Activated CD4-positive, alpha-beta T cell treated with anti-CD3 and anti-CD28 coated beads, Interleukin-2, amount 10 ng/mL, durations not matched to agents 7 days and 5 days (primary cell): ENCODE measurements around the gene IWS1. TPM values are rescaled to one million over a fixed set of nuclear protein-coding genes. Genes with fewer than 3 reads are reported as not detected.

ENCODE experiments used
- CTCF ChIA-PET: fragments of 350-600 bp; sonication (Branson Sonifier 250); formaldehyde crosslinking; loops from one replicate; lab custom pipeline; 2021; ENCODE audit warnings: antibody characterized with exemption; lab: Charles Lee
- POLR2A ChIA-PET: fragments of 350-600 bp; sonication (Branson Sonifier 250); formaldehyde crosslinking; loops from one replicate; lab custom pipeline; 2021; ENCODE audit warnings: antibody characterized with exemption; lab: Charles Lee
- DNase-seq: peaks from one replicate; pipeline ENCODE4 v3.0.0-alpha.2; 2020
- H3K27ac Mint-ChIP-seq: one replicate; pipeline ENCODE4 v1.8.0; 2021; ENCODE audit warnings: mild to moderate bottlenecking, moderate library complexity, mixed read lengths
- H3K27me3 Mint-ChIP-seq: one replicate; pipeline ENCODE4 v1.8.0; 2021; ENCODE audit warnings: mixed read lengths
- H3K36me3 Mint-ChIP-seq: one replicate; pipeline ENCODE4 v1.8.0; 2021; ENCODE audit warnings: low read depth, mixed read lengths
- H3K4me1 Mint-ChIP-seq: one replicate; pipeline ENCODE4 v1.8.0; 2021; ENCODE audit warnings: mixed read lengths
- H3K4me3 Mint-ChIP-seq: one replicate; pipeline ENCODE4 v1.8.0; 2021; ENCODE audit warnings: mild to moderate bottlenecking, moderate library complexity, mixed read lengths
- H3K9me3 Mint-ChIP-seq: one replicate; pipeline ENCODE4 v1.8.0; 2021; ENCODE audit warnings: mixed read lengths
- total RNA-seq, 2 experiments: library from RNA; stranded (reverse); gene quantifications; one replicate each; pipeline ENCODE4 v1.2.3, GENCODE V29; 2021

Gene IWS1
- total RNA-seq, 2 experiments from 2014 or later = 43.0 to 46.9 TPM

GRCh38 chr2:127567351-127567854 is 41.1 kb upstream of the IWS1 start:
- peaks cover 6% of the 10 kb centered on the region for H3K36me3 Mint-ChIP-seq
- H3K9me3 Mint-ChIP-seq = peaks cover 5% of the 10 kb centered on the region
- H3K27ac Mint-ChIP-seq = no peak overlapping the region
- CTCF ChIA-PET = interaction anchor here (0.6 to 1.6 kb wide), 2 partner anchors 17 to 24 kb away, joined by 3 to 7 read pairs; no protein-coding TSS in a partner anchor
- H3K4me1 Mint-ChIP-seq = peaks cover 21% of the 10 kb centered on the region
- peaks cover 18% of the 10 kb centered on the region for H3K27me3 Mint-ChIP-seq
- no peak overlapping the region for H3K4me3 Mint-ChIP-seq
- POLR2A ChIA-PET = no interaction called here
- DNase-seq = no peak

- POLR2A ChIA-PET = no interaction called here
- peaks cover 17% of the 10 kb centered on the region for H3K27me3 Mint-ChIP-seq
- no peak overlapping the region for H3K4me3 Mint-ChIP-seq
- H3K9me3 Mint-ChIP-seq = peaks cover 7% of the 10 kb centered on the region
- H3K27ac Mint-ChIP-seq = no peak overlapping the region
- CTCF ChIA-PET = interaction anchor here (0.6 kb wide), 1 partner anchor 499 kb away, joined by 3 read pairs; no protein-coding TSS in a partner anchor
- peaks cover 21% of the 10 kb centered on the region for H3K4me1 Mint-ChIP-seq
- peaks cover 6% of the 10 kb centered on the region for H3K36me3 Mint-ChIP-seq
- DNase-seq = no peak
These were observed 40.3 kb upstream of the IWS1 start for GRCh38 chr2:127566576-127566975.

- Mint-ChIP-seq H3K27me3 (peaks cover 17% of the 10 kb centered on the region), H3K9me3 (peaks cover 7% of the 10 kb centered on the region)
These were observed 39.8 kb upstream of the IWS1 start for GRCh38 chr2:127566139-127566417.

GRCh38 chr2:127565261-127566138 is 39.2 kb upstream of the IWS1 start:
- no peak overlapping the region for H3K27ac Mint-ChIP-seq
- peaks cover 6% of the 10 kb centered on the region for H3K36me3 Mint-ChIP-seq
- H3K9me3 Mint-ChIP-seq = peaks cover 7% of the 10 kb centered on the region
- ChIA-PET POLR2A (no interaction called here), CTCF (interaction anchor here (0.6 kb wide), 1 partner anchor 498 kb away, joined by 3 read pairs; no protein-coding TSS in a partner anchor)
- peaks cover 21% of the 10 kb centered on the region for H3K4me1 Mint-ChIP-seq
- H3K27me3 Mint-ChIP-seq = peaks cover 14% of the 10 kb centered on the region
- no peak overlapping the region for H3K4me3 Mint-ChIP-seq
- no peak for DNase-seq

More at GRCh38 chr2:127566139-127566417, 39.8 kb upstream of the IWS1 start:
- Mint-ChIP-seq H3K4me1 (peaks cover 21% of the 10 kb centered on the region), H3K4me3 (no peak overlapping the region), H3K36me3 (peaks cover 6% of the 10 kb centered on the region), H3K27ac (no peak overlapping the region)
- POLR2A ChIA-PET = no interaction called here
- no peak for DNase-seq
- CTCF ChIA-PET = interaction anchor here (0.6 kb wide), 1 partner anchor 499 kb away, joined by 3 read pairs; no protein-coding TSS in a partner anchor

GRCh38 chr2:127564429-127565260 is 38.4 kb upstream of the IWS1 start:
- POLR2A ChIA-PET = no interaction called here
- H3K4me3 Mint-ChIP-seq = no peak overlapping the region
- peaks cover 21% of the 10 kb centered on the region for H3K4me1 Mint-ChIP-seq
- H3K36me3 Mint-ChIP-seq = peaks cover 6% of the 10 kb centered on the region
- no peak for DNase-seq
- CTCF ChIA-PET = interaction anchor here (1.1 kb wide), 1 partner anchor 137 kb away, joined by 3 read pairs; the partner anchor contains the start of gene SFT2D3
- peak overlapping the region; percentile 54 for H3K27ac Mint-ChIP-seq
- H3K27me3 Mint-ChIP-seq = peaks cover 14% of the 10 kb centered on the region
- peaks cover 7% of the 10 kb centered on the region for H3K9me3 Mint-ChIP-seq

- H3K9me3 Mint-ChIP-seq = peaks cover 7% of the 10 kb centered on the region
- ChIA-PET POLR2A (interaction anchor here (0.5 kb wide), 1 partner anchor 9 kb away, joined by 3 read pairs; no protein-coding TSS in a partner anchor), CTCF (interaction anchor here (1.1 to 1.6 kb wide), 2 partner anchors 27 to 138 kb away, joined by 3 to 5 read pairs; partner anchors contain the start of gene SFT2D3)
- H3K4me3 Mint-ChIP-seq = peak overlapping the region; percentile 37
- DNase-seq = peak; percentile 52
- peaks cover 14% of the 10 kb centered on the region for H3K27me3 Mint-ChIP-seq
- peak overlapping the region; percentile 91 for H3K27ac Mint-ChIP-seq
- peaks cover 21% of the 10 kb centered on the region for H3K4me1 Mint-ChIP-seq
- H3K36me3 Mint-ChIP-seq = peaks cover 6% of the 10 kb centered on the region
These were observed 37.5 kb upstream of the IWS1 start for GRCh38 chr2:127563458-127564428.

GRCh38 chr2:127562936-127563335 is 36.6 kb upstream of the IWS1 start:
- Mint-ChIP-seq H3K4me3 (no peak overlapping the region), H3K27me3 (peaks cover 22% of the 10 kb centered on the region)

GRCh38 chr2:127561371-127561770 is 35.1 kb upstream of the IWS1 start:
- DNase-seq = no peak
- H3K9me3 Mint-ChIP-seq = peaks cover 14% of the 10 kb centered on the region
- peaks cover 33% of the 10 kb centered on the region for H3K27me3 Mint-ChIP-seq
- H3K4me1 Mint-ChIP-seq = peaks cover 21% of the 10 kb centered on the region
- no peak overlapping the region for H3K4me3 Mint-ChIP-seq
- H3K36me3 Mint-ChIP-seq = peaks cover 6% of the 10 kb centered on the region
- no peak overlapping the region for H3K27ac Mint-ChIP-seq
- CTCF ChIA-PET = no interaction called here
- POLR2A ChIA-PET = no interaction called here

More at GRCh38 chr2:127562936-127563335, 36.6 kb upstream of the IWS1 start:
- DNase-seq = no peak
- Mint-ChIP-seq H3K9me3 (peaks cover 7% of the 10 kb centered on the region), H3K36me3 (peaks cover 6% of the 10 kb centered on the region), H3K27ac (peak overlapping the region; percentile 91), H3K4me1 (peaks cover 21% of the 10 kb centered on the region)
- ChIA-PET CTCF (interaction anchor here (1.6 kb wide), 1 partner anchor 28 kb away, joined by 5 read pairs; no protein-coding TSS in a partner anchor), POLR2A (no interaction called here)

- peaks cover 21% of the 10 kb centered on the region for H3K4me1 Mint-ChIP-seq
- peaks cover 38% of the 10 kb centered on the region for H3K27me3 Mint-ChIP-seq
- no peak for DNase-seq
- H3K4me3 Mint-ChIP-seq = no peak overlapping the region
- CTCF ChIA-PET = no interaction called here
- H3K36me3 Mint-ChIP-seq = peaks cover 6% of the 10 kb centered on the region
- peaks cover 16% of the 10 kb centered on the region for H3K9me3 Mint-ChIP-seq
- no peak overlapping the region for H3K27ac Mint-ChIP-seq
- POLR2A ChIA-PET = no interaction called here
These were observed 34.6 kb upstream of the IWS1 start for GRCh38 chr2:127560931-127561280.

GRCh38 chr2:127560201-127560930 is 34.1 kb upstream of the IWS1 start:
- peaks cover 6% of the 10 kb centered on the region for H3K36me3 Mint-ChIP-seq
- CTCF ChIA-PET = no interaction called here

GRCh38 chr2:127559454-127559853 is 33.2 kb upstream of the IWS1 start:
- no peak for DNase-seq
- H3K4me1 Mint-ChIP-seq = peaks cover 26% of the 10 kb centered on the region
- H3K9me3 Mint-ChIP-seq = peaks cover 16% of the 10 kb centered on the region
- H3K27me3 Mint-ChIP-seq = peaks cover 48% of the 10 kb centered on the region
- peaks cover 6% of the 10 kb centered on the region for H3K36me3 Mint-ChIP-seq
- no peak overlapping the region for H3K4me3 Mint-ChIP-seq
- ChIA-PET CTCF (interaction anchor here (0.7 kb wide), 1 partner anchor 9 kb away, joined by 3 read pairs; no protein-coding TSS in a partner anchor), POLR2A (no interaction called here)
- no peak overlapping the region for H3K27ac Mint-ChIP-seq

More at GRCh38 chr2:127560201-127560930, 34.1 kb upstream of the IWS1 start:
- no peak for DNase-seq
- Mint-ChIP-seq H3K27me3 (peaks cover 43% of the 10 kb centered on the region), H3K4me1 (peaks cover 27% of the 10 kb centered on the region), H3K9me3 (peaks cover 16% of the 10 kb centered on the region), H3K27ac (no peak overlapping the region), H3K4me3 (no peak overlapping the region)
- POLR2A ChIA-PET = no interaction called here
